MM.1S (cell line): Measurements from ENCODE around the gene CARMIL1.

ENCODE experiments used
- DNase-seq: peaks from one replicate; pipeline ENCODE4 v3.0.0-alpha.2; 2015
- H2AFZ ChIP-seq: fragments of 300-600 bp; sonication (generic); 2 replicates; pipeline ENCODE4 v1.6.0; 2016; ENCODE audit warnings: antibody characterized with exemption, low read length
- H3F3A ChIP-seq: fragments of 300-600 bp; sonication (generic); 2 replicates; pipeline ENCODE4 v1.6.1; 2016; ENCODE audit warnings: mild to moderate bottlenecking, antibody characterized with exemption, low read length, moderate library complexity, mixed read lengths; ENCODE audit not compliant: insufficient read depth
- H3K27ac ChIP-seq: fragments of 300-600 bp; sonication (generic); 2 replicates; pipeline ENCODE4 v1.5.1; 2016; ENCODE audit warnings: mild to moderate bottlenecking, low read length
- H3K27me3 ChIP-seq: fragments of 300-600 bp; sonication (generic); replicated peaks from 2 replicates; pipeline ENCODE4 v1.6.0; 2016; ENCODE audit warnings: low read length; ENCODE audit not compliant: insufficient read depth
- H3K36me3 ChIP-seq: fragments of 300-600 bp; sonication (generic); replicated peaks from 2 replicates; pipeline ENCODE4 v1.6.1; 2016; ENCODE audit warnings: mild to moderate bottlenecking, low read length, mixed read lengths; ENCODE audit not compliant: insufficient read depth
- H3K4me1 ChIP-seq: fragments of 300-600 bp; sonication (generic); 2 replicates; pipeline ENCODE4 v1.6.1; 2016; ENCODE audit warnings: low read length, mixed read lengths
- H3K4me2 ChIP-seq: fragments of 300-600 bp; sonication (generic); 2 replicates; pipeline ENCODE4 v1.6.0; 2016; ENCODE audit warnings: low read depth, low read length
- H3K4me3 ChIP-seq: fragments of 300-600 bp; sonication (generic); 2 replicates; pipeline ENCODE4 v1.5.1; 2016; ENCODE audit warnings: low read length, mixed read lengths
- H3K79me2 ChIP-seq: fragments of 300-600 bp; sonication (generic); 2 replicates; pipeline ENCODE4 v1.6.1; 2016; ENCODE audit warnings: mixed run types, low read length, mixed read lengths
- H3K9ac ChIP-seq: fragments of 300-600 bp; sonication (generic); 2 replicates; pipeline ENCODE4 v1.6.1; 2016; ENCODE audit warnings: low read length, mixed read lengths
- H3K9me2 ChIP-seq: fragments of 300-600 bp; sonication (generic); replicated peaks from 2 replicates; pipeline ENCODE4 v1.6.1; 2016; ENCODE audit warnings: mild to moderate bottlenecking, low read length, mixed read lengths; ENCODE audit not compliant: insufficient read depth
- H3K9me3 ChIP-seq: fragments of 300-600 bp; sonication (generic); replicated peaks from 2 replicates; pipeline ENCODE4 v1.6.1; 2016; ENCODE audit warnings: mild to moderate bottlenecking, low read length, mixed read lengths; ENCODE audit not compliant: insufficient read depth
- H4K20me1 ChIP-seq: fragments of 300-600 bp; sonication (generic); 2 replicates; pipeline ENCODE4 v1.6.1; 2016; ENCODE audit warnings: mild to moderate bottlenecking, low read length, moderate library complexity, mixed read lengths; ENCODE audit not compliant: insufficient read depth
- CTCF ChIP-seq: fragments of 300-600 bp; sonication (generic); IDR thresholded peaks from 2 replicates; pipeline ENCODE4 v1.5.1; 2016; ENCODE audit warnings: antibody characterized with exemption, low read length, mixed read lengths
- EZH2 ChIP-seq: fragments of 300-600 bp; sonication (generic); optimal IDR thresholded peaks from 2 replicates; pipeline ENCODE3; 2017; ENCODE audit warnings: low read depth, mild to moderate bottlenecking, antibody characterized with exemption, low read length, mixed read lengths
- EZH2phosphoT487 ChIP-seq: fragments of 300-600 bp; sonication (generic); IDR thresholded peaks from 2 replicates; pipeline ENCODE4 v1.6.1; 2018; ENCODE audit warnings: antibody characterized with exemption, low read length

Gene CARMIL1

GRCh38 chr6:25617997-25618396 is 338.8 kb downstream of the CARMIL1 start:
- Histone ChIP-seq H3K9me3 (no peaks in the 10 kb centered on the region), H3K79me2 (no peaks in the 10 kb centered on the region), H3K36me3 (no peaks in the 10 kb centered on the region), H3F3A (no peaks in the 10 kb centered on the region), H3K4me2 (no peak overlapping the region), H3K9me2 (no peaks in the 10 kb centered on the region), H3K4me3 (no peak overlapping the region), H3K27me3 (no peaks in the 10 kb centered on the region), H3K9ac (no peak overlapping the region), H3K27ac (no peak overlapping the region), H2AFZ (no peak overlapping the region), H3K4me1 (no peaks in the 10 kb centered on the region), H4K20me1 (no peaks in the 10 kb centered on the region)
- no peak for DNase-seq
- TF ChIP-seq EZH2phosphoT487 (no peak), CTCF (no peak), EZH2 (no peak)

DNA sequence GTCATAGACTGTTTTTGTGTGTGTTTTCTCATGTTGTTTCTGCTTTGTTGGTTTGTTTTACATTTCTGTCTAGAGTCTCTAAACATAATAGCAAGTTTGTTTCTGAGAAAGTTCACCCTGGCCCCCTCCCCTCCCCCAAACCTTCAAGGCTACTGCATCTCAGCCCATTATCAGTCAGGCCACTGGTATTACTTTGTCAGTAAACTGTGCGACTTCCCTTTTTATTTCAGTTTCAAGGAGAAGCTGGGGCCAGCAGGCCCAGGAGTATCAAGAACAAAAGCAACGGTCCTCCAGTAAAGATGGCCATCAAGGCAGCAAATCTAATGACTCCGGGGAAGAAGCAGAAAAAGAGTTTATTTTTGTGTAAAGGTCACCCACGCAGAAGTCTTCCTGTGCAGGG is 340.0 kb downstream of the CARMIL1 start:
- H4K20me1 ChIP-seq, result no peaks in the 10 kb centered on the region
- DNase-seq, result no peak
- no peak overlapping the region for H2AFZ ChIP-seq

DNA sequence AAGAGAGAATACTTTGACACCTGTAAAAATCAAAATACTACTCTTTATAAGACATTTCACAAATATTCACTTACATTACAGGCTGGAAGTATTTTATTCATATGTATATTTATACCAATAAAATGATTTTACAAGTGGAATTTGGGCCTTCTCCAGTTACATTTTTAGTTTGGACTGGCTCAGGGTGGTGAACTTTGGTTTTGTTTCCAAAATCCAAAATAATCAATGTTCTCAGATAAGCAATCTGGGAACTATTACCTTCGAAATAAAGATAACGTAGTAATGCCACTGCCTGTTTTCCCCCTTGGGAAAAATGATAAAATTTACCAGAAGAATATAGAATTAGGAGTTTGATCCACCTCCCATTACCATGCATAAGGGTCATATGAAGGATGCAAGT is 341.2 kb downstream of the CARMIL1 start:
- no peak overlapping the region for H3K9ac ChIP-seq
- no peaks in the 10 kb centered on the region for H4K20me1 ChIP-seq
- H2AFZ ChIP-seq, result no peak overlapping the region
- H3K9me2 ChIP-seq, result no peaks in the 10 kb centered on the region
- no peaks in the 10 kb centered on the region for H3F3A ChIP-seq
- H3K27ac ChIP-seq, result no peak overlapping the region
- H3K4me1 ChIP-seq, result no peaks in the 10 kb centered on the region
- no peak for DNase-seq
- H3K4me2 ChIP-seq, result no peak overlapping the region
- H3K79me2 ChIP-seq, result no peaks in the 10 kb centered on the region
- TF ChIP-seq EZH2phosphoT487 (no peak), EZH2 (no peak), CTCF (no peak)
- H3K4me3 ChIP-seq, result no peak overlapping the region
- no peaks in the 10 kb centered on the region for H3K27me3 ChIP-seq
- H3K9me3 ChIP-seq, result no peaks in the 10 kb centered on the region
- no peaks in the 10 kb centered on the region for H3K36me3 ChIP-seq

More for the DNA sequence above, 340.0 kb downstream of the CARMIL1 start:
- no peaks in the 10 kb centered on the region for H3K79me2 ChIP-seq
- H3K27me3 ChIP-seq, result no peaks in the 10 kb centered on the region
- no peaks in the 10 kb centered on the region for H3F3A ChIP-seq
- TF ChIP-seq EZH2 (no peak), EZH2phosphoT487 (no peak), CTCF (no peak)
- no peak overlapping the region for H3K4me2 ChIP-seq
- no peaks in the 10 kb centered on the region for H3K9me3 ChIP-seq
- H3K4me1 ChIP-seq, result no peaks in the 10 kb centered on the region
- no peak overlapping the region for H3K9ac ChIP-seq
- no peak overlapping the region for H3K27ac ChIP-seq
- no peaks in the 10 kb centered on the region for H3K36me3 ChIP-seq
- no peak overlapping the region for H3K4me3 ChIP-seq
- no peaks in the 10 kb centered on the region for H3K9me2 ChIP-seq
